HG03159 (cell line): Measurements from ENCODE around the gene NOS1AP.

Experiments
- ATAC-seq: cut with Tn5 transposase; IDR thresholded peaks from one replicate; pipeline ENCODE4 v1.9.1; 2021; ENCODE audit warnings: mild to moderate bottlenecking, moderate library complexity; ENCODE audit not compliant: unreplicated experiment

Gene NOS1AP

DNA sequence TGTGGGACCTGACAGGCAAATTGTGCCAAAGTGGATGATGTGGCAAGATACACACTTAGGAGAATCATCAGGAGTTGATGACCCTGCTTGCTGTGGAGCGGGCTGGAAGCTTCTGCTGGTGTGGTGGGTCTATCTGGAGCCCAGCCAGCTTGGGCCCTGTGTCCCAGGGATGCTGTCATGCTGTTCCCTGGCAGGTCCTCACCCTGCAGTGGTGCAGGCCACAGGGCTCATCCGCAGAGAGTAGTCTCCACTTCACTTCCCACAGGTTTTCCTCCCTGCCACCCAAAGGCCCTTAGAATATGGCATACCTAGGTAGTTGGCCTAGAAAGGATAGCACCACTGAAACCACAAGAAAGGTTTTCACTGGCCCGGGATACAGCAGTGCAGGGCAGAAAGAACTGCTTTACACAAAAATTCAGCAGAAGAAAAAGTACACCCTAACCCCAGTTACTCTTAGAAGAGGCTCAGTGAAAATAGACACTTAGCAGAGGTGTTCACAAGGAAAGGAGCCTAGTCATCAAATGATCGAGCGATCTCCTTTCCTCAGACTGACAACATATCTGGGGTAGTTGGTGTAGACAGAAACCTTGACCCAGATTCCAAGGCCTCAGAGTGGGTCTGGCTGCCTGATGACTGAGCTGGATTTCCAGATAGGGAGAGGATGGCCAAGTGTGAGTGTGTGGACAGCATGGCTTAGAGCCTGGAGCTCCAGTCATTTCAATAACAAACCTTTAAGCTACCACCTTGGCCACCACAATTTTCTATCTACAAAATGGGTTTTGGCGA, 310.8 kb downstream of the NOS1AP start:
- no peak for ATAC-seq

DNA sequence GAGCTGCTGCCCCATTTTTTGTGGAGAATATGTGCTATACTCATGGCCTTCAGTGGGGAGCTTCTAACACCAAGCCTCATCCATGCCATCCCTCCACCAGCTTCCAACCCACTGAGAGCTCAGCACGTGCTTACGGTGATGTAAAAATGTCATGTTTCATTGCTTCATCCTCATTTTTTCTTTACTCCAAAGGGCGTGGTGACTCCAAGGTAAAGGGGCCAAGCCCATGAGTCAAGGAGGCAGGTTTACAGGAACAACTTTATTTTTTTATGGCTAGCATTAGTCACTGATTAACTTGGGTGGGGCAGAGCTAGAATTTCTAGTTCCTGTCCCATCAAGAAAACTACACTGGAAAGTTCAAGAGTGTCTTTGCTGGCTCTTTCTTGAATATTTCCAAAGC, 311.9 kb downstream of the NOS1AP start, which contains the start of gene C1orf226:
C1orf226 (plus strand) TSS at position 346 of the 400 bp plus-strand sequence. CDS start 174 bp downstream, outside the sequence.
- no peak for ATAC-seq

DNA sequence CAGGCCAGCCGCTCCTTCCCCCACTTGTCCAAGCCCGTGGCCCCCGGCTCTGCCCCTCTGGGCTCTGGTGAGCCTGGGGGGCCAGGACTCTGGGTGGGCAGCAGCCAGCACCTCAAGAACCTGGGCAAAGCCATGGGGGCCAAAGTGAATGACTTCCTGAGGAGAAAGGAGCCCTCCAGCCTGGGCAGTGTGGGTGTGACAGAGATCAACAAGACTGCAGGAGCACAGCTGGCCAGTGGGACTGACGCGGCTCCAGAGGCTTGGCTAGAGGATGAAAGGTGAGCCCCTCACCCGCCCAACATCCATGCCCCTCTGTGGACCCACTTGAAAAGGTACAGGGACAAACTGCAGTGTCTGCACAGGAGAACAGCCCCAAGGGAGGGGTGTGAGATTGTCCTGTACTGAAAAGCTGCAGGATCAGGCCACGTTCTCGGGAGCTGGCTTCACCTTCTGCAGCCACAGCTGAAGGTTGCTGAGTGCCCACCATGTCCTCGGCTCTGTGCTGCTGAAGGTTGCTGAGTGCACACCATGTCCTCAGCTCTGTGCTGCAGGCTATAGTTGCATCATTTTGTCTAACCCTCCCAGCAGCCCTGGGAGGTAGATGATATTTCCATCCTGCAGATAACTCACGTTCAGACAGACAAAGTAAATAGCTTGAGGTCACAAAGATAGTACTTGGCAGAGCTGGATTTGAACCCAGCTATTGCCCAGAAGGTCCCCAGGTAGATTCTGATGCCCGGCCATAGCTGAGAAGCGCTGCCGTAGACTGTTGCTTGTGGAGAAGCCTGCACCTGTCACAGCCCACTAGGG, 312.7 kb downstream of the NOS1AP start:
- no peak for ATAC-seq

DNA sequence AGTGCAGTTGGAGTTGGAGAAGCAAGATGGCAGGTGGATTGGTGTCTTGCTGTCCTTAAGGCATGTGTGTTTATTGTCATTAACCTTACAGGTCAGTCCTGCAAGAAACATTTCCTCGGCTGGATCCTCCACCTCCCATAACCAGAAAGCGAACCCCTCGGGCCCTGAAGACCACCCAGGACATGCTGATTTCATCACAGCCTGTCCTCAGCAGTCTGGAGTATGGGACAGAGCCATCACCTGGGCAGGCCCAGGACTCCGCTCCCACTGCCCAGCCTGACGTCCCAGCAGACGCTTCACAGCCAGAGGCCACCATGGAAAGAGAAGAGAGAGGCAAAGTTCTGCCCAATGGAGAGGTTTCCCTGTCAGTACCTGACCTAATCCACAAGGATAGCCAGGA, 313.6 kb downstream of the NOS1AP start:
- ATAC-seq: no peak

DNA sequence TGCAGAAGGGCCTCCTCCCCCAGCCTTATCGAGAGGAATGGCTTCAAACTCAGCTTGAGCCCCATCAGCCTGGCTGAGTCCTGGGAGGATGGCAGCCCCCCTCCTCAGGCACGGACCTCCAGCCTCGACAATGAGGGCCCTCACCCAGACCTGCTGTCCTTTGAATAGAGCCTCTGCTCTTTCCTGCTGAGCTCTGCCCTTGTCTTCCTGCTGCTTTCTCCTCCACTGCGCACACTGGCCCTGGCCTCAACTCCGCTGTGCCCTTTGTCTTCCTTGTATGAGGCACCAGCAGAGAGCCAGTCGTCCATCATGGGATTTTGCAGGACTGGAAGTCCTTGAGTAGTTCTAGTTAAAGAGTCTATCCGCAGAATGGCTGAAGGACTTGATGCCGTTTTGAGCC, 314.0 kb downstream of the NOS1AP start:
- no peak for ATAC-seq

DNA sequence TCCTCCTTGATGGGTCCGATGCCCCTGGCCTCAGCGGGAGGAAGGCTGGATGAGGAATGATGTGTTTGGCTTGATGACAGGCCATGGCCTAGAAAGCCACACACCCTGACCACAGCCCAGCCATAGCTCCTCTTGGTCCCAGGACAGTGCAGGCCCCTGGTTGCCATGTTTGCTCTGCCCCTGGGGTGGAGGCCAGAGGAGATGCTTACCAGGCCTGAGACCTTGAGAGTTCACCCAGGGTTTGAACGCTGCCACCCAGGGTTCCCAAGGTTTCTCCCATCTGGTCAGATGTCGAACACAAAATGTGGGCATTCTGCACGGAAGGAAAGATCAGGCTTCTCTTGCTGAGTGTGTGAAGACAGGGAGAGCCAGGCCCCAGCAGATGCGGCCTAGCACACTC, 314.6 kb downstream of the NOS1AP start:
- ATAC-seq: no peak

DNA sequence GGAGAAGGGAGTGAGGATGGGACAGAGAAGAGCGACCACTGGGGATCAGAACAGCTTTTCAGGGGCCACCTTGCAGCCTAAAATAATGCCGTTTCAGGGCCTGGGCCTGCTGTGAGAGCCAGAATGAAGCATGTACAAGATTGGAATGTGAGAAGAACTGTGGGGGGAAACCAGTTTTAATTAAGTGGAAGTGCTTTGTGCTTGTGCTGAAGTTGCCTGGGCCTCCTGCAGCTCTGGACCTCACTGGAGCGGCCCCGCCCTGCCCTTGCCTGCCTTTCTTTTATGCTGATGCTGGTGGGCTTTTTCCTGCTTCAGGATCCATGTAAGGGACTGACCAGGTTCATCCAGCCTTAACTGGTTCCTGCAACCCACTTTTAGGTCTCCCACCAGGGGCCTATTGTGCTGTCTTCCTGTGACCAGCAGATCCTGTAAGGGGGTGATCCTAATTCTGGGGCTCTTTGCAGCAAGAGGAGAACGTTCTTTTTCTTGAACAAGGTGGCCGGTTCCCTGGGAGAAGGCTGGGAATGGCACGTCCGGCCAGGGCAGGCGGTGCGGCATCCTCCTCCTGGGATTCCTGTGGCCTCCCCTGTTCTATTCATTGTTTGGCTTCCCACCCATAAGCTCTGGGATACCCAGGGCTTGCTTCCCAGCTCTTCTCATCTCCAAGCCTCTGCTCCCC, 315.2 kb downstream of the NOS1AP start:
- ATAC-seq: no peak

DNA sequence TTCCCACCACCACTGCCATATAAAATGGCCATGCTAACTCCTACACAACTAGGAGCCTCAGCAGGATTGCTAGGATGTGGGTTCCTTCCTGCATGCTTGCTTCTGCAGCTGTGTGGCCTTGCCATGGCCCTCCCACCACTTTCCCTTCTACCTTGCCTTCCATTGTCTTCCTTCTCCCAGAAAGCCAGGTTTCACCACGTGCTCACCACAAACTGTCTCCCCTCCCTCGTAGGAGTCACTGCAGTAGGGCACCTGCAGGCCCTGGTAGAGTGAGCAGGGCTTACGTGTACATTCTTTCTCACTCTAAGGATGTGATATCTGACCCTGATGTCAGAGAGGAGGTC, 315.8 kb downstream of the NOS1AP start:
- ATAC-seq: no peak

DNA sequence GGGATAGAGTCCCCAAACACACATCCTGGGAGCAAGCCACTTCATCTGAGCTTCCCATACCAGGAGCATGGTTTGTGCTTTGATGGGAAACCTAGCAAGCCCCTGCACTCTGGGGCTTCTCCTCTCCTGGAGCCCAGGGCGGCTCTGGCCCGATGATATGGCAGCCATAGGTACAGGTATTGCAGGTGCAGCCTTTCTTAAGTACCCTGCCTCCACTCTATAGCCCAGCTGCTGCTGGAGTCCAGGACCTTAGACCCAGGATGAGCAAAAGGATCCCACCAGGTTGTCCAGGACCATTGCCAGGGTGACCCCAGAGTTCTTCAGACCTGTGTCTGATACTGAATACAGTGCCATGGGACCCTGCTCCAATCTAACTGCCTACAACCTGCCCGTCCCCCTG, 316.2 kb downstream of the NOS1AP start:
- no peak for ATAC-seq

DNA sequence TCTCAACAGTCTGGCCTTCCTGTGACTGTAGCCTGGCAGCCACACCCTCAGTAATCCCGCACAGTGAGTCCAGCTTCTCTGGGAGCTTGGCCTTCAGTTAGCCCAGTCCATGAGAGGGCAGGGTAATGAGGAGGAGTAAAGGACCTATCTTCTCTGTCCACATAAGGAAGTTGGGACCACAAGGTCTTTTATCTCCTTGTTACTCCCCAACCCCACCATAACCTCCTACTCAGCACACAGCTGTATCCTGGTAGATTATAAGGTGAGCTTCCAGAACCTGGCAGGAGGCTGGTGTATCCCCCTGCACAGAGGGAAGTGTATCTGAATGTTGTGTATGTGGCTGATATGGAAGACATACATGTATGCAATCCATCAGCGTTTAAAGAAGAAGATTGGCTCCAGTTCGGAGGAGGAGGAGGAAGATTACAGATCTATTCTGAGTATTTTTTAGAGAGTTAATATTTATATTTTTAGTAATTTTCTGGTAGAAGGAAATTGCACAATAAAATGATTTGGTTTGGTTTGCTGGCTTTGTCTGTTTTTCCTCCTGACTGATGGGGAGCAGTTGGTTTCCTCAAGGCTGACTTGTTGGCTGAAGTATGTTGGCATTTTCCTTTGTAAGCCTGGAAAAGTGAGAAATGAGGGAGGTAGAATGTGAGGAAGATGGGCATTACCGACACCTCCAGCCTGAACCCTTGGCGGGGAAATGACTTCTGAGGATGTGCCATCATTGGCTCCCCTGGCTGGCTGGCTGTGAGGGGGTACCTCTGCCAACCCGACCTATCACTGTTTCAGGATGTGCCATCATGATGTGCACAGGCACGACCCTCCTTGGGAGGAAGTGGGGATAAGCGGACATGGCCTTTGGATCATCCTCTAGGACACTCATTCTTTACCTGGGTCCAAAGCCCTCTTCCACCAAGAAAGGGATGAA, 317.1 kb downstream of the NOS1AP start:
- no peak for ATAC-seq

DNA sequence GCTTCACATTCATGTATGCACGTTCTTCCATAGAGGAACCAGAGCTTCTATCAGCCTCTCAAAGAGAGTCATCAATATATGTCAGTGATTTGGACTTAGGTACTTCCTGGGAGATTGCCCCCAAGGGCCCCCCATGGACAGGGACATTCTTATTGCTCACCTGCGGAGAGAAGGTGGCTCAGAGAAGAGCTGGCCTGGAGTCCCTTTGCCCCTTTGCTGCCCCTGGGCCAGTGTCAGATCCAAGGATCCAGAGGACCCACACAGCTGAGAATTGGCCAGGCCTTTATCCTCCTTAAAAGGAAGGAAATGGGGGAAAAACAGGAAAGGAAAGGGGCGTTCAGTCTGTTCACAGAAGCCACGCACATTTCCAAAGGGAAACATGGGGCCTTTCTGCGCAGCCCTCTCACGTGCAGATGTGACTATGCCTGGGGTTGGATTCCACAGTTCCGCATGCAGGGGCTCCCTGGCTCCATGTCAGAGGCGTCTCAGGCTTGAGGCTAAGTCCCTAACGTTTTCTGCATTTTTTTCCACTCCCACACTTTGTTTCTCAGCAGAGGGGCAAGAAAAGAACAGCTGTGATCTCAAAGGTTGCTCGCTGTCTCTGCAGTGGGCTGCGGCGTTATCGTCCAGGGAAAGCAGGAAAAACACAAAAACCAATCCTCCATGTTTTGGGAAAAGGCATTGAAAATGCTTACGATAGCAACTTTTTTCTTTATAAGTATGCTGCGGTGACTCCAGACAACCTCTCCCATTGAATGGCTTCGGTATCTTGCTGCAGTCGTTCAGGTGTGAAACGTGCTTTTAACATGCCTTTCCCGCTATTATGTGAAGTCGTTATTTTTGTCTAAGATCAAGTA, 318.0 kb downstream of the NOS1AP start:
- ATAC-seq: no peak

DNA sequence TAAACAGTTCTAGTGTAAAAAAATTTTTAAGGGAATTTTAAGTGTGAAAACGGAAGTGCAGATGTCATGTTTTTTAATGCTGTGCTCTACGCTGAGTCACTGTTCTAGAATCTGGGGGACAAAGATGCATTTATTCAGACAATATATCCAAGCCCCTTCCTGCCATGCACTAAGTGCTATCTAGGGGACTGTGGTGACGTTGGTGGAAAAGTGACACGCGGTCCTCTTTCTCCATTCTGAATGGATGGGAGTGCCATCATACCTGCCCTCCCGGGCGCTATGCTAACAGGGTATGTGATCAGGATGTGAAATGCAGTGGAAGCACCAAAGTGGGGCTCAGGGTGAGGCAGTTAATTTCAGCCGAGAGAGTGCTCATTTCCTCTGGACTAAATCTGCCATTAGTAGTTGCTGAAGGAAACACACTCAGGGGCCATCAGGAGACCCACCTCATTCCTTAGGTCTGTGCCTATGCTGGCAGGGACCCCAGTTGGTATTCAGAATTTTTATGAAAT, 318.6 kb downstream of the NOS1AP start:
- no peak for ATAC-seq

DNA sequence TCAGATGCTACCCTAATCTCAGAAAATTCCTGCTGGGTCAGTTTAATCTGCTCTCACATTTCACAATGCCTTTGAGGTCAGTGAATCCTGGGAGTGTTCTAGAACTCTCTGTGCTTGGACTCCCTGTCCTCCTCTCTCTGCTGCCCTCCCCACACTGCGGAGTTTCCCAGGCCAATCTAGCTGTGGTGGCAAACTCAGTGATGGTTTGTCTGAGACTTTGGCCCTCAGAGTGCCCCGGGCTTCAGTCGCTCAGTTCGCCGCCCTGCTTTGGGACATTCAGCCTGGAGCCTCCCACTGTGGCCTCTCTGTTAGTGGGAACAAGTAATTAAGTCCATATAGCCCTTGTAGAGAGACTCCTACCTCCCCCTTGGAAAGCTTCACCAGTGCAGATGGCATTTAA, 319.1 kb downstream of the NOS1AP start:
- no peak for ATAC-seq

DNA sequence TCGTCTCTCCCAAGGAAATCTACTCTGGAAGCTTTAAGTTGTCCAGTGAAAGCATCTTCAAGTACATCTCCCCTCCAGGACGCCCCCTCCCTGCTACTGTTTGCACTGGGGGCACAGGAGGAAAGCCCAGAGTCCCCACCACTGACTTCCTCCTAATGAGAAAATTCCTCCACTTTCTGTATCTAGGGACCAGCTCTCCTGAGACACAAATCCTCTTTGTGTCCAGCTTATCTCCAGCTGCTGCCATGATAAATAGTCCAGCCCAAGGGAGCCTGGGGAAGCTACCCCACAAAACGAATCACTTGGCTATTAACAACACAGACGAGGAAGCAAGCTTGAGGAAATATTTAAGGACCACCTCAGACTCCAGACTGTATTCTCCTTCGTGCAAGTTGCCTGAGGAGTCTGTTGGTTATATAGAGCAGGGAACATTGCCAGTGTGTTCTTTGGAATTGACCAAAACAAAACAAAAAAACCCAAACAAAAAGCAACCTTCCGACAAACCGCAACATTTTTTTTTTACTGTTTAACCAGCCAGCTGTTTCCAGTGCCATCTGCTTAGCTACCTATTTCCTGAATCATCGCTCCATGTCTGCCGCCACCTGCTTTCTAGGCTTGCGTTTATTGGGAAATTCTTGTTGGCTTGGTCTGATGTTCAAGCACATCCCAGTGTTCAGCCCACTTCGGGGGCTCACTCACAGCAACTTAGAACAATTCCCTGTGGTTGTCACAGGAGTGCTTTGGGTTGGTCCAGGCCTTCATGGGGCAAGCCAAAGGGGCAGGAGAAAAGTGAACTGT, 319.7 kb downstream of the NOS1AP start:
- no peak for ATAC-seq

DNA sequence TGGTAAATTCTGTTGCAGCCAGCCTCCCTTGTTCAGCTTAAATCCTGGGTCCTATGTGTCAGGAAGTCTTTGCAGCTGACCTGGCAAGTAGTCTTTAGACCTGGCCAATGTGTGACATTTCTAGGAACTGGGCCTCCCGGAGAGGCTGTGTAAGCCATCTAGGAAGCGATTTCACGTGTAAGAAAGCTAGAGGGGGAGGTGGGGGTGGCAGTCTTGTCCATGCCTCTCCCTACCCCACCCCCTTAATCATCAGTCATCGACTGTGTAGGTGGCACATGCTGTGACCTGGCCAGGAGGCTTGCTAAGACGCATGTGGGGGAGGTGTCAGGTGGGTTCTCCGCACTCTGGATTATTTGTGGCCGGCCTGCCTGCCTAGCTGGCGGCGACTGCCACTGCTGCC, 320.5 kb downstream of the NOS1AP start:
- no peak for ATAC-seq

DNA sequence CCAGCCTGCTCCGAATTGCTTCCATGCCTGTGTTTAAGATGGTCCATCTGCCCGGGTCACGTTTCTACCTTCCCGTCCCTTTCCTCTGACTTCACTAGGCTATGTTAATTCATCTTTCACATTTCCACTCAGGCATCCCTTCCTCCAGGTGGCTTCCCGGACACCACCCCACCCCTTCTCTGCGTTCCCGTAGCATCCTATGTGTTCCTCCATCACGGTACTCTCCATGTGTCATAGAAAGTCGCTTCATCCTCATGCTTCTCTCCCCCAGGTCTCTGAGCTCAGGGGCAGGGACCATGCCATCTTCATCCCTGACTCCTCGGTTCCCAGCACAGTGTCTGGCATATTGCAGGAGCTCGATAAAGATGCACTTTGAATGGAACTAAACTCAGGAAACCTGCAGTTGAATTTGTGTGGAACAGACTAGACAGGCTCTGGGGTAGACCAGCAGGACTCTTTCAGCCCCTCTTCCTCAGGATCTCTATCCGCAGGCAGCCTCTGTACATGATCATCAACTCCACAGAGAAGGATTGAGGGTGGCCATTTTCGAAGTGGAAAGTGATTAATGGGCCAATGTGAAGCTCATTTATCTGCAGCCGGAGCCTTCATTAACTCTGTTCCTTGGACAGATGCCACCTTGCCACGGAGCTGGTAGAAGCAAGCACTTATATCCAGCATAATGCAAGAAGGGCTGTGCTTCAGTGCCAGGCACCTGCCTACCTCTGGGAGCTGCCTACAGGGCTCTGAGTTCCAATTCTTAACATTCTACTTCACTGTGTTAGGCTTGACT, 321.1 kb downstream of the NOS1AP start:
- no peak for ATAC-seq

DNA sequence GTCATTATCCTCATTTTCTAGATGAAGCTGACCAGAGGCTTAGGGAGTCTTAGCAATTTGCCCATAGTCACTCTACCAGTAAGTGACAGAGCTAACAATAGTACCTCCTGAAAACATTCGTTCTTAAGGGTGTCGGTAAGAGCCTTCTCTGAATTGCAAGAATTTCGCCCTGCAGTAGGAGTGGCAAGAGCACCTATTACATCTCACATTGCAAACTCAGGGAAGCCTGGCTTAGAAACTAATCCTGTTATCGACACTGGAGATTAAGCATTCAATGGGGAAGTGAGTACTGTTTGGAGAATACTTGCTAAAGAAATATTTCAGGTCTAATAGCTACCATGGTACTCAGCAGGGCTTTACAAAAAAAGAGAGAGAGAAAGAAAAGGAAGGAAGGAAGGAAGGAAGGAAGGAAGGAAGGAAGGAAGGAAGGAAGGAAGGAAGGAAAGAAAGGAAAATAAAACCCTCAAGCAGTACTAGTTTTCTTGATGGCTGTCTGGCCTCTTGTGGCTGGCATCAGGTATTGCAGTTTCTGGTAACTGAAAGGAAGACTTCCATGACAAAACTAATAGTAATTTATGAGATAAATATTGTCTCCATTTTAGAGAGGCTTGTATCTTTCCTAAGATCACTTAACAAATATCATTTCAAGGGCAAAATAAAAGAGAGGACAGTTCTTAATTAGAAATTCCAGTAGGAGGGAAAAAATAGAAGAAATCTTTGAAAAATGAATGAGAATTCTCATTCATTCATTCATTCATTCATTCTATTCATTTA, 322.5 kb downstream of the NOS1AP start:
- ATAC-seq: no peak
